OCI-LY1 (cell line): ENCODE measurements around the gene GTSE1.

ENCODE experiments used
- H2AFZ ChIP-seq: fragments of 200-600 bp; sonication (generic), shearing (Covaris generic); 2 replicates; pipeline ENCODE4 v1.6.0; 2014; ENCODE audit warnings: antibody characterized with exemption, mild to moderate bottlenecking, low read length
- H3F3A ChIP-seq: fragments of 200-600 bp; sonication (generic), shearing (Covaris generic); 2 replicates; pipeline ENCODE4 v1.6.0; 2014; ENCODE audit warnings: mild to moderate bottlenecking, antibody characterized with exemption, low read length, moderate library complexity; ENCODE audit not compliant: insufficient read depth
- H3K27ac ChIP-seq: fragments of 200-600 bp; sonication (generic); 2 replicates; pipeline ENCODE4 v1.5.1; 2014; ENCODE audit warnings: low read length, mixed run types, mild to moderate bottlenecking, low read depth; ENCODE audit not compliant: poor library complexity, severe bottlenecking
- H3K27me3 ChIP-seq: fragments of 200-600 bp; sonication (generic); 2 replicates; pipeline ENCODE4 v1.6.0; 2014; ENCODE audit warnings: antibody characterized with exemption, mild to moderate bottlenecking, low read length, moderate library complexity; ENCODE audit not compliant: insufficient read depth
- H3K36me3 ChIP-seq: fragments of 200-600 bp; sonication (generic); 2 replicates; pipeline ENCODE4 v1.6.1; 2014; ENCODE audit warnings: mild to moderate bottlenecking, antibody characterized with exemption, low read length, moderate library complexity, mixed read lengths; ENCODE audit not compliant: insufficient read depth
- H3K4me1 ChIP-seq: fragments of 200-600 bp; sonication (generic); 2 replicates; pipeline ENCODE4 v1.5.1; 2014; ENCODE audit warnings: mild to moderate bottlenecking, low read length, moderate library complexity; ENCODE audit not compliant: insufficient read depth, severe bottlenecking
- H3K4me2 ChIP-seq: fragments of 200-600 bp; sonication (generic), shearing (Covaris generic); 2 replicates; pipeline ENCODE4 v1.6.1; 2014; ENCODE audit warnings: low read length
- H3K4me3 ChIP-seq: fragments of 200-600 bp; sonication (generic); 2 replicates; pipeline ENCODE4 v1.5.1; 2014; ENCODE audit warnings: low read length, low read depth, mild to moderate bottlenecking, mixed read lengths; ENCODE audit not compliant: poor library complexity, severe bottlenecking
- H3K79me2 ChIP-seq: fragments of 200-600 bp; shearing (Covaris generic); 2 replicates; pipeline ENCODE4 v1.6.1; 2016; ENCODE audit warnings: mixed run types, low read length, mixed read lengths; ENCODE audit not compliant: insufficient read depth
- H3K9ac ChIP-seq: fragments of 200-600 bp; sonication (generic), shearing (Covaris generic); 2 replicates; pipeline ENCODE4 v1.6.1; 2014; ENCODE audit warnings: mild to moderate bottlenecking, low read length, mixed read lengths
- H3K9me2 ChIP-seq: fragments of 200-600 bp; sonication (generic), shearing (Covaris generic); 2 replicates; pipeline ENCODE4 v1.6.1; 2014; ENCODE audit warnings: low read depth, mild to moderate bottlenecking, low read length, mixed read lengths
- H3K9me3 ChIP-seq: fragments of 200-600 bp; shearing (Covaris generic); 2 replicates; pipeline ENCODE4 v1.6.1; 2014; ENCODE audit warnings: low read length, mixed read lengths
- H4K20me1 ChIP-seq: fragments of 200-600 bp; sonication (generic), shearing (Covaris generic); 2 replicates; pipeline ENCODE4 v1.6.0; 2016; ENCODE audit warnings: mild to moderate bottlenecking, low read length; ENCODE audit not compliant: insufficient read depth
- CTCF ChIP-seq: fragments of 200-600 bp; sonication (generic), shearing (Covaris generic); IDR thresholded peaks from 2 replicates; pipeline ENCODE4 v1.5.1; 2017; ENCODE audit warnings: mild to moderate bottlenecking, antibody characterized with exemption, low read length, moderate library complexity, mixed read lengths
- EZH2 ChIP-seq: fragments of 200-600 bp; sonication (generic), shearing (Covaris generic); IDR thresholded peaks from 2 replicates; pipeline ENCODE4 v1.8.0; 2017; ENCODE audit warnings: borderline replicate concordance, mixed run types, mild to moderate bottlenecking, antibody characterized with exemption, low read length, moderate library complexity, mixed read lengths

The GTSE1 gene

DNA sequence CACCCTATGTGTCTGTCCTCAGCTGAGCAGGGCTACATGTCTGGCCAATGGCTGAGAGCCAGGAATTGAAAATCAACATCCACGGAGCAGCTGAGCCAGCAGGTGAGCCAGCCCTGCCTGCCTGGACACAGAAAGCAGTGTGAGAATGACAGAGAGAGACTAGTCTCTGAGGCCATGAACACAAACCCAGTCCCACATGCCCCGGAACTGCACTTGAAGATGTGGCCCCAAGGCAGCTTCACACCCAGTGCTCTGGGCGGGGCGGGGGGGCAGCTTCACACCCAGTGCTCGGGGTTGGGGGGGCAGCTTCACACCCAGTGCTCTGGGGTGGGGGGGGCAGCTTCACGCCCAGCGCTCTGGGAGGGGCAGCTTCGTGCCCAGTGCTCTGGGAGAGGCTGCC is 76.5 kb downstream of the GTSE1 start:
- Histone ChIP-seq H3K27me3 (no peaks in the 10 kb centered on the region), H3K79me2 (no peaks in the 10 kb centered on the region), H3K36me3 (peaks cover 16% of the 10 kb centered on the region), H3K27ac (no peak overlapping the region), H3K4me1 (peaks cover 9% of the 10 kb centered on the region), H3K9me2 (no peaks in the 10 kb centered on the region), H3F3A (no peaks in the 10 kb centered on the region), H3K4me2 (no peak overlapping the region), H2AFZ (no peak overlapping the region), H4K20me1 (no peaks in the 10 kb centered on the region), H3K9me3 (peaks cover 5% of the 10 kb centered on the region; the same call in 1 of the 2 replicates), H3K9ac (no peak overlapping the region), H3K4me3 (no peak overlapping the region)
- TF ChIP-seq EZH2 = no peak
- TF ChIP-seq CTCF = no peak

DNA sequence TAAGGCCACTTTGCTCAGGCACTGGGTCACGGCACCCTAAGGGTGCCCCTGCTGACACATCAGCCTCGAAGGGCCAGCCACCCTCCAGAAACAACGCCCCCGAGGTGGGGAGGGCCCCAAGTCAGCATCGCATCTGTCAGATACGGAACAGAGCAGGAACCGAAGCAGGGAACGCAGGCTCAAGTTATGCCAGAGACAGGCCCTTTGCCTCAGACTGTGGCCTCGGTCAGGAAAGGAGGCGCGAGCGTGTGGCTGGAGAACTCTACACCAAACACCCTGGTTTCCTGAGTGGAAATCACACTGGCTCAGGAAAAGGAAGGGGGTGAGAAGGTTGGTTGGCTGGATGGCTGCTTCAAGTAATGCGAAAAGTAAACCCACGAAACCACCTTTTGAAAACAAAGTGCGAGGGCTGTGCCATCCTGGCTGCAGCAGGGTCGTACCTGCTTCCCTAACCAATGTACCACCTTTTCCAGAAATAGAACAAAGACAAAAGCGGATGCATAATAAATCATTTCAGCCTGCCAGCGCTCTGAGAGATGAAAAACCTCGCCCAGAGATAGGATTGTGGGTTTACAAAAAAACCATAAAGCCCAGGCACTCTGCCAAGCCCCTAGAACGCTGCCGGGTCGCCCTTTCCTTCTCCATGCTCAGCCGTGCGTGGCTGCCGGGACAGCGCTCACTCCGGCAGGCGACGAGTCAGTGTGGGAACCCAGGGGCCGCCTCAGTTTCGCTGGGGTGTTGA is 77.4 kb downstream of the GTSE1 start:
- Histone ChIP-seq H3K9me3 (peaks cover 5% of the 10 kb centered on the region; the same call in 1 of the 2 replicates), H2AFZ (no peak overlapping the region), H3K4me1 (peaks cover 9% of the 10 kb centered on the region), H3K9me2 (no peaks in the 10 kb centered on the region), H3F3A (no peaks in the 10 kb centered on the region), H3K36me3 (peaks cover 16% of the 10 kb centered on the region), H3K27me3 (no peaks in the 10 kb centered on the region), H3K27ac (no peak overlapping the region), H3K9ac (no peak overlapping the region), H3K4me3 (no peak overlapping the region), H3K79me2 (no peaks in the 10 kb centered on the region), H3K4me2 (no peak overlapping the region), H4K20me1 (no peaks in the 10 kb centered on the region)
- TF ChIP-seq CTCF (no peak), EZH2 (no peak)

DNA sequence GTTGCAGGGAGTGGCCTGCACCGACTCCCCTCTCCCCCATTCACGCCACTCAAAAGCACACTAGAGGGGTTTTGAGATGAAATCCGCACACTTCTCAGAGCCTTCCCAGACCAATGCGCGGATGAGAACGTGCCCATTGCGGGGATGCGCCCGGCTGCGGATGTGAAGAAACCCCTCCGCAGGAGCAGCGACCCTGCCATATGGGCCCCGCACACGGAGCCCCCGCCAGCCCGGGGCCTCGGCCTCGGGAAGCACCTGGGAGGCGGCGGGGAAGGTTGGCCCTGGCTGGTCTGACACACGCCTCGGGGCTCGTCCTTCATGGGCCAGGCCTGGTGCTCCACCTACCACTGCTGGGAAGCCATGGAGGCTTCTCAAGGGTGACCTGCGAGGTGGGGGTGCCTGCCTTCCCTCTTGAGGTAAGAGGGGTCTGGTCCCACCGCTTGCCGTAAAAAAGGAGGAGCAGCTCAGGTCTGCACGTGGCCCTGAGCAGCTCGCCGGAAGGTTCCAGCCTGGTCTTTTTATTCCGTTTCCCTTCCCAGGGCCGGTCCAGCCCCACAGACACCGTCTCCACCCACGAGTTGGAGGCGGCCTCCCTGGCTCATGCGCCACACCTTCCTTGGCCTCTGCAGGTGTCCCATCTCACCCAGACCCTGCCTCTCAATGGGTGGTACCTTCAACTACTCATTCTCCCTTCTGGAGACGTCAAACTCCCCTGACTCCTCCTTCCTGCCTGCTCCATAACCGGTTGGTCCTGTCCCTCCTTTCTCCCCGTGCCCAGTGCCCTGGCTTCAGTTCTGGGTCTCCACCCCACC is 78.2 kb downstream of the GTSE1 start:
- H3K4me1 ChIP-seq = peaks cover 9% of the 10 kb centered on the region
- no peak for TF ChIP-seq EZH2
- no peak overlapping the region for H3K9ac ChIP-seq
- peaks cover 16% of the 10 kb centered on the region for H3K36me3 ChIP-seq
- no peak overlapping the region for H3K4me2 ChIP-seq
- no peaks in the 10 kb centered on the region for H4K20me1 ChIP-seq
- no peaks in the 10 kb centered on the region for H3F3A ChIP-seq
- H3K4me3 ChIP-seq = no peak overlapping the region
- H2AFZ ChIP-seq = no peak overlapping the region
- H3K9me2 ChIP-seq = no peaks in the 10 kb centered on the region
- no peaks in the 10 kb centered on the region for H3K27me3 ChIP-seq
- no peak overlapping the region for H3K27ac ChIP-seq
- H3K9me3 ChIP-seq = peaks cover 5% of the 10 kb centered on the region; the same call in 1 of the 2 replicates
- no peaks in the 10 kb centered on the region for H3K79me2 ChIP-seq
